Smooth muscle cell of the brain vasculature (primary cell): ENCODE results near the gene SDS.
A peak's percentile ranks its signal among the peaks of the same experiment; 100 is the strongest.
"Not testable (repeated sequence)": the region's sequence is repeated elsewhere in the genome, so short reads cannot be mapped to it uniquely, and the experiment has no call there.

ENCODE experiments used
- DNase-seq: peaks from one replicate; pipeline ENCODE4 v3.0.0-alpha.2; 2012; ENCODE audit warnings: low read depth, low spot score

Gene SDS

DNA sequence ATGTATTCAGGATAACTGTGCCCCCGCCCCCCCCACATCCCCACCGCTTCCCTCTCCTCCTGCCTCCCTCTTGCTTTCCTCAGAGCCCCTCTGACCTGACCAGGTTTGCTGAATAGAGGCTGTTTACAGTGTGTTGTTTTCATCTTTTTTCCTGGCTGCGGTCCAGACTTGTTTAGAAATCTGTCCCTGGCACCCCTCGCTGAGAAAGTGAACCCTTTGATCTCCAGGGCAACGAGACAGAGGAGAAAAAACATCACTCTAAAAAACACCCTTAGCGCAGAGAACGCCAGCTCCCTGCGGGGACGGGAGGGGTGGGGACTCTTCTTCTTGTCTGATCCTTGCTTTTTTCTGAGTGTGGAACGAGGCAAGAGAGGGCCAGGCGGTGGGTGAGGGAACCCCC lies 22.5 kb downstream of the SDS start:
- no peak for DNase-seq

GRCh38 chr12:113378291-113378690 lies 25.4 kb downstream of the SDS start:
- DNase-seq, result no peak

DNA sequence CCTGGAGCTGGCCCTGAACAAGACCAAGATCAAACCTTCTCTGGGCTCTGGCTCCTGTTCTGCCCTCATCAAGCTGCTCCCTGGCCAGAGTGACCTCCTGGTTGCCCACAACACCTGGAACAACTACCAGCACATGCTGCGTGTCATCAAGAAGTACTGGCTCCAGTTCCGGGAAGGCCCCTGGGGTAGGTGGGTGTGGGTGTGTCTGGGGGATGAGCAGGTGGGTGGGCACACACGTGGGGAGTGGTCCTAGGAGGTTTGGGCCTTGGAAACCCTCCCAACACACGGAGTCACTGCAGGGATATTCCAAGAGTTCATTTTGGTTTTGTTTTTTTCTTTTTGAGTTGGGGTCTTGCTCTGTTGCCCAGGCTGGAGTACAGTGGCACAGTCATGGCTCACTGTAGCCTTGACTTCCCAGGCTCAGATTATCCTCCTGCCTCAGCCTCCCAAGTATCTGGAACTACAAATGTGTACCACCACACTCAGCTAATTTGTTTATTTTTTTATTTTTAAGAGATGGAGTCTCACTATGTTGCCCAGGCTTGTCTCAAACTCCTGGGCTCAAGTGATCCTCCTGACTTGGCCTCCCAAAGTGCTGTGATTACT lies 28.8 kb downstream of the SDS start:
- DNase-seq, result no peak

- no peak for DNase-seq
Measured at GRCh38 chr12:113373969-113374368, 29.7 kb downstream of the SDS start.

DNA sequence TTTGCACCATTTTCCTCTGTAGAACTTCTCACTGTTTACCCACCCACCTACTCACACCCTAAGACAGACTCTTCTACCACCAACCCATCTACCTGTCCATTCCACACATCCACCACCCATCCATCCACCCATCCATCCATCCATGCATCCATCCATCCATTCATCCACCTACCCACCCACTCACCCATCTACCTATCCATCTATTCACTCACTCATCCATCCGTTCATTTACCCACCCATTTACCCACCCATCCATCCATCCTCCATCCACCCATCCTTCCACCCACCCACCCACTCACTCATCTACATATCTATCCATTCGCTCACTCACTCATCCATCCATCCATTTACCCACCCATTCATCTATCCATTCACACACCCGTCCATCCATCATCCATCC lies 30.2 kb downstream of the SDS start:
- no peak for DNase-seq

DNA sequence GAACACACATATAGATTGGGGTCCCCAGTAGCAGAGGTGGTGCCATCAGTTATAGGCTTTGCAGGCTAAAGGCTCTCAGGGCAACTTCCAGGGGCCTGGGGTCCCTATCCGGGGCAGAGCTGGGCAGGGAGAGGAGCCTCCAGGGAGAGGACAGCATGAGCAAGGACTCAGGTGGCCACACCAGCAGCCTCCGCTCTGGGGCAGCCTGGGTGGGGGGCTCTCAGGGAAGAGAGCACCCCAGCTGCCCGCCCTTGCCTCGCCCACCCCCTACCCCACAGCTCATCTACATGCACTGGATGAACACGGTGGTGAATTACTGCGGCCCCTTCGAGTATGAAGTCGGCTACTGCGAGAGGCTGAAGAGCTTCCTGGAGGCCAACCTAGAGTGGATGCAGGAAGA lies 31.3 kb downstream of the SDS start:
- DNase-seq, result no peak

DNA sequence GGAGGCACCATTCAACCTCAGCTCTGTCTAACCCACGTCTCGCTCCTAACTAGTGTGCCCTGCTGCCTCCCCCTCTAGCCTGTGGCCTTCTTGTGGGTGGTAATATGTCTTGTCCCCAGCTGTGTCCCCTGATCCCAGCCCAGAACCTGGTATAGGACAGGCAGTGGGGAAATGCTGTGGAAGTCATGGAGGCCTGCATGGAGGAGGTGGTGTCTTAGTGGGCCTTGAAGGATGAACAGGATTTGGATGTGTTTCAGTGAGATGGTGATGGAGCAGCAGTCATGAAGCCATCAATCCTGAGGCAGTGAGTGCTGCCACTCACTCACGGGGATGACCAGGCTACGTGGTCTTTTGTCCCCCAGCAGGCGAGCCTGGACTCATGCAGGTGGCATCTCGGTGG lies 31.9 kb downstream of the SDS start:
- no peak for DNase-seq

- DNase-seq, result no peak
Measured at GRCh38 chr12:113370923-113371682, 32.6 kb downstream of the SDS start.

GRCh38 chr12:113369391-113369985 lies 34.2 kb downstream of the SDS start:
- no peak for DNase-seq

- no peak for DNase-seq
Measured at GRCh38 chr12:113368331-113368730, 35.4 kb downstream of the SDS start.

DNA sequence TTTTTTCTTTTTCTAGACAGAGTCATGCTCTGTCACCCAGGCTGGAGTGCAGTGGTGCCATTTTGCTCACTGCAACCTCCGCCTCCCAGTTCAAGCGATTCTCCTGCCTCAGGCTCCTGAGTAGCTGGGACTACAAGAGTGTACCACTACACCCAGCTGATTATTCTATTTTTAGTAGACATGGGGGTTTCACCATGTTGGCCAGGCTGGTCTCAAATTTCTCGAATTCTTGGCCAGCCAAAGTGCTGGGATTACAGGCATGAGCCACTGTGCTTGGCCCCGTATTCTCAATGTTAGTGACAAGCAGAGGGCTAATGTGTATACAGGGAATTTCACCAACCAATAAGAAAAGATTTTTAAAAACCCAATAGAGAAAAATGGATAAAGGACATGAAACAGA lies 36.9 kb downstream of the SDS start:
- DNase-seq, result no peak

DNA sequence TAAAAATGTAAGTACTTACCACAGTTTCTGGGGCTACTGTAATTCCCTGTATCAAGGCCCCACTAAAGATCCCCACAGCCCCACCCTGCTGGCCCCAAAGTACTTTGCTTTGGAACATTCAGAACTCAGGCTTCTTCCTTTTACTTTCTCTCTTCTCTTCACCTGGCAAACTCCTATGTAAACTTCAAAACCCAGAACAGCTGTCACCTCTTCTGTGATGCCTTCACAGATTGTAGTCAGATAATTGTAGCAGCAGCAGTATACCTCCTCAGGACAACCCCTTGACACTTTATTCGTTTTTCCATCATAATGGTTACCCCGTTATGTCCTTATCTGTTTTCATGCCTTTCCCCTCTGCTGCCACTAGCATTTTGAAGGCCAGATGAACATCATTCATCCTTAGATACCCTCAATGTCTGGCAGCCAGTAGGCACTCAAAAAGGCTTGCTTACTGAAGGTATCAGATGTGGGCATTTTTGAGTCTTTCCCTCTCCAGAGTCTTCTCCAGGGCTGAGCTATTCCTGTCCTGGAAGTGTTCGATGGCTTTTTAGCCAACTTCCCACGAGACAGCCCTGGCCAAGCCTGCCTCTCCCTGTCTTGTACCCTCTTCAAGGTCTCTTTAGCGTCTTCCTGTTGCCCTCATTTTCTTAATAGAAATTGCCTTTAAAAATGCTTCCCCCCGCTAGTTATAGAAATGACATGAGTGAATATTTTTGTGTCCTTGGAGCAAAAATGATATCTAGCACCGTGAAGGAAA lies 37.9 kb downstream of the SDS start:
- DNase-seq, result no peak

- no peak for DNase-seq
Measured at GRCh38 chr12:113364698-113365097, 39.0 kb downstream of the SDS start.

DNA sequence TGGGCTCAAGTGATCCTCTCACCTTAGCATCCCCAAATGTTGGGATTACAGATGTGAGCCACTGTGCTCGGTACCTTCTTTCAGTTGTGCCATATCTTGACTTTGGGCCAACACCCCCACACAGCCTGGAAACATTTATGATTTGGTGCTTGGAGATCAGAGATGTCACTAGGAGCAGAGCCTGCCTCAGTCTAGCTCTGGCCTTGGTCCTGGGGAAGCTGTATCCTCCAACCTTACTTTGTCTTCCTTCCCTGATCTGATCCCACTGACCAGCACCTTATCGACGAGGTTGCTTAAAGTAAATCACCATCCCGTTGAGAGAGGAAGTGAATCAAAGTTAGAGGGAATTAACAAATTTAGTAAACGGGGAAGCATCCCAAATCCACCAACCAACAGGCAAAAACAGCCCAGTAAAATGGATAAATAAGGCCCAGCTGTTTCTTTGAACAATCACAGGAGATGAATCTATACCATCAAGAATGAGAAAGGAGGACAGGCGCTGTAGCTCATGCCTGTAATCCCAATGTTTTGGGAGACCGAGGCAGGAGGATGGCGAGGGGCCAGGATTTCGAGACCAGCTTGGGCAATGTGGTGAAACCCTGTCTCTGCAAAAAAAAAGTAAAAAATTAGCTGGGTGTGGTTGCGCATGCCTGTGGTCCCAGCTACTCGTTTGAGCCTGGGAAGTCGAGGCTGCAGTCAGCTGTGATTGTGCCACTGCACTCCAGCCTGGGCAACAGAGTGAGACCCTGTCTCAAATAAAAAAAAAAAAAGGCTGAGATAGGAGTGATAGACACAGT lies 41.9 kb downstream of the SDS start:
- no peak for DNase-seq

GRCh38 chr12:113359939-113360748 lies 43.5 kb downstream of the SDS start:
- DNase-seq, result no peak

DNA sequence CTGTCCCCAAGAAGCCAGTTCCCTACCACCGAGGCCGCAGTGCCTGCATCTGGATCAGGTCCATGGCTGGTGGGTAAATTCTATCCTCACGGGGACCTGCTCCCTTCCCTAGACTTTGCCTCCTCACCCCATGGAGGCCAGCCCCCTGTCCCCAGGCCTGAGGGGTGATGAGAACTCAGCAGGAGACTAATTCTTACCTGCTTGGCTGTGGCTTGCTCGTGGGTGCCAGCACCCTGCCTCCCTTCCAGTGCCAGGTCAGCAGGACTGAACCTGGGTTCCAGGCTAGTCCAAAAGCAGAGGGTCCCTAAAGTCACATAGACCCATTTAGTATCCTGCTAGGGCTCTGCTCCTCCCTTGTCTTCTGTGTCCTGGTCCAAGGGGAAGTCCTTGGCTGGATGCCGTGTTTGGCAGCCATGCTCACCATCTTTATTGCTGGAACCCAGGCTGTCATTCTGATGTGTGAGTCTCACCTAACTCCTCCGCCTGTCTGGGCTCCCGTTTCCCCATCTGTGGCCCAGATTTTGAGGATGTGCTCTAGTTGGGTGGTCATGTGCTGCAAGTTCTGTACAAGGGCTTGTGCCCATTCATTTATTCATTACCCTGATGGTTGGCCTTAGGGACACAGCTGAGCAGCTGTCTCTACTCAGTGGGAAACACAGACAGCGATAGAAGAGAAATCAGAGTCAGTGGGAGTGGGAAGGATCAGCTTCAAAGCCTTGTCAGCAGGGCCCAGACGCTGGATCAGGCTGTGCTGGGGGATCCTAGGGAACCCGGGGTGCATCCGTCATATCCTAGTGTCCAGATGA lies 44.4 kb downstream of the SDS start:
- DNase-seq, result no peak

DNA sequence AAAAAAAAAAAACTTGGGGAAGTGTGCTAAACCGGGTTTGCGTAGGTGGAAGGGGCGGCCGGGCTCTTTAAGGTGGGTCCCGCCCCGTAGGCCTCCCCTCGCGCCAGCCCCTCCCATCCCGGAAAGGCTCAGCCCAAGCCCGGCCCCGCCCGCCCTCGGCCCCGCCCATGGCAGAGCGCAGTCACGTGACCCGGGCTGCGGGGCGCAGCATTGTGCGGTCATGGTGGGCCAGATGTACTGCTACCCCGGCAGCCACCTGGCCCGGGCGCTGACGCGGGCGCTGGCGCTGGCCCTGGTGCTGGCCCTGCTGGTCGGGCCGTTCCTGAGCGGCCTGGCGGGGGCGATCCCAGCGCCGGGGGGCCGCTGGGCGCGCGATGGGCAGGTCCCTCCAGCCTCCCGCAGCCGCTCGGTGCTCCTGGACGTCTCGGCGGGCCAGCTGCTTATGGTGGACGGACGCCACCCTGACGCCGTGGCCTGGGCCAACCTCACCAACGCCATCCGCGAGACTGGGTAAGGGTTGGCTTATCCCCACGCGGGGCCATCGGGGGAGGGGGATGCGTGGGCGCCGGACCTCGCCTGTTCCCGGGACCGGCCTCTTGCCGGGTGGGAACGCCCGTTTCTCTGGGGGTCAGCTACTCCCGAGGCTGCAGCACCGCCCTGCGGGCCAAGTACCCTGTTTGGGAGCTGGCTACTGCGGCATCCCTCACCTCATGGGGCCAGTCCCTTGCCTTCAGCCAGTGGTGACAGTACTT lies 45.1 kb downstream of the SDS start, which contains the start of gene PLBD2:
PLBD2 (plus strand) TSS at position 207 of the 752 bp plus-strand sequence; CDS start at position 221, 14 bp downstream.
- peak; percentile 80 for DNase-seq

GRCh38 chr12:113354192-113354591 lies 49.5 kb downstream of the SDS start:
- not testable (repeated sequence) for DNase-seq

GRCh38 chr12:113351089-113351488 lies 52.6 kb downstream of the SDS start:
- no peak for DNase-seq
